H9 (cell line): ENCODE measurements around the gene C13orf46. TPM values are rescaled to one million over a fixed set of nuclear protein-coding genes. Genes with fewer than 3 reads are reported as not detected.

Experiments used
- DNase-seq: peaks from one replicate; pipeline ENCODE4 v3.0.0-alpha.2; 2017
- H2AFZ ChIP-seq: one replicate; pipeline ENCODE4 v1.6.1; 2013; ENCODE audit warnings: mild to moderate bottlenecking, low read length, control low read depth, moderate library complexity
- H2AK5ac ChIP-seq: 2 replicates; pipeline ENCODE4 v1.6.1; 2013; ENCODE audit warnings: low read length, control low read depth, mixed read lengths; ENCODE audit not compliant: insufficient read length
- H2BK120ac ChIP-seq: one replicate; pipeline ENCODE4 v1.6.1; 2013; ENCODE audit warnings: low read depth, mild to moderate bottlenecking, low read length, control low read depth, inconsistent platforms; ENCODE audit not compliant: poor library complexity, severe bottlenecking
- H2BK12ac ChIP-seq: 2 replicates; pipeline ENCODE4 v1.6.1; 2013; ENCODE audit warnings: low read length, control low read depth, mixed read lengths, low read depth; ENCODE audit not compliant: insufficient read length
- H2BK15ac ChIP-seq: 2 replicates; pipeline ENCODE4 v1.6.1; 2013; ENCODE audit warnings: low read depth, low read length, control low read depth
- H2BK20ac ChIP-seq: one replicate; pipeline ENCODE4 v1.6.1; 2013; ENCODE audit warnings: low read depth, mild to moderate bottlenecking, low read length, control low read depth, inconsistent platforms; ENCODE audit not compliant: poor library complexity, severe bottlenecking
- H2BK5ac ChIP-seq: 2 replicates; pipeline ENCODE4 v1.6.1; 2013; ENCODE audit warnings: low read length, control low read depth, mixed read lengths; ENCODE audit not compliant: insufficient read length
- H3K14ac ChIP-seq: 2 replicates; pipeline ENCODE4 v1.6.1; 2013; ENCODE audit warnings: low read length, control low read depth; ENCODE audit not compliant: insufficient read depth
- H3K18ac ChIP-seq: 2 replicates; pipeline ENCODE4 v1.6.1; 2013; ENCODE audit warnings: low read depth, mild to moderate bottlenecking, mixed read lengths, low read length, control low read depth; ENCODE audit not compliant: insufficient read length
- H3K23ac ChIP-seq: 2 replicates; pipeline ENCODE4 v1.6.1; 2013; ENCODE audit warnings: low read length, control low read depth, mixed read lengths, low read depth; ENCODE audit not compliant: insufficient read length
- H3K23me2 ChIP-seq: 2 replicates; pipeline ENCODE4 v1.6.1; 2013; ENCODE audit warnings: low read depth, mild to moderate bottlenecking, mixed read lengths, low read length, control low read depth; ENCODE audit not compliant: insufficient read length, poor library complexity, severe bottlenecking
- H3K27ac ChIP-seq: 2 replicates; pipeline ENCODE4 v1.5.1; 2013; ENCODE audit warnings: low read length, control low read depth, mixed read lengths, low read depth; ENCODE audit not compliant: insufficient read length
- H3K27me3 ChIP-seq: 2 replicates; pipeline ENCODE4 v1.6.1; 2013; ENCODE audit warnings: low read length, control low read depth, inconsistent platforms; ENCODE audit not compliant: insufficient read depth
- H3K4ac ChIP-seq: 2 replicates; pipeline ENCODE4 v1.6.1; 2013; ENCODE audit warnings: low read depth, mild to moderate bottlenecking, control low read depth, inconsistent platforms, low read length, moderate library complexity
- H3K4me1 ChIP-seq: 2 replicates; pipeline ENCODE4 v1.6.1; 2013; ENCODE audit warnings: low read length, control low read depth, inconsistent platforms; ENCODE audit not compliant: insufficient read depth
- H3K4me2 ChIP-seq: 2 replicates; pipeline ENCODE4 v1.6.1; 2013; ENCODE audit warnings: low read length, control low read depth, mixed read lengths; ENCODE audit not compliant: insufficient read length, insufficient read depth
- H3K56ac ChIP-seq: 2 replicates; pipeline ENCODE4 v1.6.1; 2013; ENCODE audit warnings: low read depth, mild to moderate bottlenecking, mixed read lengths, low read length, control low read depth; ENCODE audit not compliant: insufficient read length
- H3K79me1 ChIP-seq: 2 replicates; pipeline ENCODE4 v1.6.1; 2013; ENCODE audit warnings: low read depth, mild to moderate bottlenecking, moderate library complexity, low read length, control low read depth, inconsistent platforms; ENCODE audit not compliant: insufficient read depth, poor library complexity, severe bottlenecking
- H3K79me2 ChIP-seq: 2 replicates; pipeline ENCODE4 v1.6.1; 2013; ENCODE audit warnings: low read length, control low read depth, inconsistent platforms; ENCODE audit not compliant: insufficient read depth
- H3K9ac ChIP-seq: 2 replicates; pipeline ENCODE4 v1.6.1; 2013; ENCODE audit warnings: low read length, control low read depth, mixed read lengths; ENCODE audit not compliant: insufficient read length; ENCODE audit errors: extremely low read depth
- H3K9me3 ChIP-seq: one replicate; pipeline ENCODE4 v1.6.1; 2013; ENCODE audit warnings: low read depth, low read length, inconsistent platforms; ENCODE audit not compliant: control insufficient read depth
- H3T11ph ChIP-seq: one replicate; pipeline ENCODE4 v1.6.1; 2013; ENCODE audit warnings: mild to moderate bottlenecking, low read length, control low read depth, inconsistent platforms
- H4K20me1 ChIP-seq: one replicate; pipeline ENCODE4 v1.6.1; 2013; ENCODE audit not compliant: control insufficient read depth, insufficient read length, insufficient read depth
- H4K5ac ChIP-seq: 2 replicates; pipeline ENCODE4 v1.6.1; 2013; ENCODE audit warnings: low read depth, mild to moderate bottlenecking, mixed read lengths, low read length, control low read depth; ENCODE audit not compliant: insufficient read length
- H4K8ac ChIP-seq: replicated peaks from 2 replicates; pipeline ENCODE4 v1.6.1; 2013; ENCODE audit warnings: low read length, control low read depth, mixed read lengths, low read depth; ENCODE audit not compliant: insufficient read length
- H4K91ac ChIP-seq: 2 replicates; pipeline ENCODE4 v1.6.1; 2013; ENCODE audit warnings: low read depth, mild to moderate bottlenecking, moderate library complexity, mixed read lengths, low read length, control low read depth; ENCODE audit not compliant: insufficient read length
- H3K27ac Mint-ChIP-seq, 3 experiments: 2 replicates in 2 of 3; 3 replicates in 1 of 3; pipeline ENCODE4 v1.8.0; 2020 to 2021; ENCODE audit warnings: mixed read lengths in 3 of 3, mild to moderate bottlenecking in 1 of 3, moderate library complexity in 1 of 3
- H3K27me3 Mint-ChIP-seq: 2 replicates; pipeline ENCODE4 v1.8.0; 2021; ENCODE audit warnings: low read depth, mild to moderate bottlenecking, moderate library complexity, mixed read lengths
- H3K36me3 Mint-ChIP-seq, 3 experiments: 2 replicates in 2 of 3; 3 replicates in 1 of 3; pipeline ENCODE4 v1.8.0; 2020 to 2021; ENCODE audit warnings: low read depth in 3 of 3, mixed read lengths in 3 of 3; ENCODE audit not compliant: insufficient read depth in 1 of 3
- H3K4me1 Mint-ChIP-seq, 2 experiments: 2 replicates each; pipeline ENCODE4 v1.8.0; 2020; ENCODE audit warnings: mixed read lengths in 2 of 2
- H3K4me3 Mint-ChIP-seq, 2 experiments: 2 replicates in 1 of 2; 3 replicates in 1 of 2; pipeline ENCODE4 v1.8.0; 2020 to 2021; ENCODE audit warnings: mild to moderate bottlenecking in 2 of 2, mixed read lengths in 2 of 2, moderate library complexity in 1 of 2
- H3K9me3 Mint-ChIP-seq, 2 experiments: 2 replicates in 1 of 2; 3 replicates in 1 of 2; pipeline ENCODE4 v1.8.0; 2020; ENCODE audit warnings: mild to moderate bottlenecking in 2 of 2, mixed read lengths in 2 of 2, moderate library complexity in 1 of 2
- CTCF ChIP-seq: fragments of 200-600 bp; sonication (generic); conservative IDR thresholded peaks from 3 replicates; pipeline ENCODE4 v1.8.0; 2021; ENCODE audit warnings: antibody characterized with exemption, mild to moderate bottlenecking
- WGBS: extraction: QIAGEN DNeasy Blood & Tissue Kit; methylation state at CpG from one replicate; pipeline ENCODE4 v1.1.7; 2013; ENCODE audit warnings: missing lambda C conversion rate, low lambda C conversion rate, mixed read lengths; ENCODE audit not compliant: insufficient read length; ENCODE audit errors: extremely low coverage; 5-methylcytosine and 5-hydroxymethylcytosine counted together
- total RNA-seq: library from RNA; stranded (reverse); gene quantifications from 2 replicates; pipeline ENCODE4 v1.2.1, GENCODE V29; 2021

Gene C13orf46
- total RNA-seq, 1 experiment from 2014 or later, result 0.55 TPM

- no peak overlapping the region; a peak in 1 of 7 replicates for H3K27ac Mint-ChIP-seq
- peaks cover 11 to 12% of the 10 kb centered on the region in 2 experiments for H3K4me1 Mint-ChIP-seq
- H3K27me3 ChIP-seq, result no peaks in the 10 kb centered on the region
Observed at GRCh38 chr13:113939944-113940297, 34.0 kb downstream of the C13orf46 start.

More at GRCh38 chr13:113939944-113940297, 34.0 kb downstream of the C13orf46 start:
- Histone ChIP-seq H4K8ac (no peak overlapping the region), H3K4ac (no peak overlapping the region), H3K23me2 (no peaks in the 10 kb centered on the region), H4K91ac (no peak overlapping the region), H2BK120ac (no peak overlapping the region), H2BK12ac (no peak overlapping the region), H4K5ac (no peak overlapping the region), H3K9ac (no peak overlapping the region), H3K4me1 (no peaks in the 10 kb centered on the region), H2BK5ac (no peak overlapping the region), H2AK5ac (no peak overlapping the region), H3K23ac (no peak overlapping the region), H3K79me1 (no peaks in the 10 kb centered on the region), H3K79me2 (no peaks in the 10 kb centered on the region), H3K27ac (no peak overlapping the region), H3K9me3 (no peaks in the 10 kb centered on the region), H3K4me2 (no peak overlapping the region), H2BK20ac (no peak overlapping the region), H2BK15ac (no peak overlapping the region), H4K20me1 (no peaks in the 10 kb centered on the region), H3K56ac (no peak overlapping the region), H3K14ac (no peak overlapping the region; the same call in 1 of the 2 replicates), H3T11ph (no peak overlapping the region), H2AFZ (no peak overlapping the region), H3K18ac (no peak overlapping the region)
- Mint-ChIP-seq H3K4me3 (no peak overlapping the region), H3K36me3 (no peaks in the 10 kb centered on the region), H3K9me3 (no peaks in the 10 kb centered on the region), H3K27me3 (no peaks in the 10 kb centered on the region; the same call in none of the 2 replicates)
- TF ChIP-seq CTCF, result no peak
- no peak for DNase-seq
- WGBS, result no CpG with 5 or more reads among the region's 16 CpGs
